GM19025 (cell line): Measurements from ENCODE around the gene KCTD4.
"Not testable (repeated sequence)": the region's sequence is repeated elsewhere in the genome, so short reads cannot be mapped to it uniquely, and the experiment has no call there.

Experiments used
- ATAC-seq: cut with Tn5 transposase; IDR thresholded peaks from one replicate; pipeline ENCODE4 v1.9.1; 2021; ENCODE audit warnings: mild to moderate bottlenecking, low read depth, moderate library complexity; ENCODE audit not compliant: unreplicated experiment

The KCTD4 gene

GRCh38 chr13:45200701-45201232 is at the start of gene KCTD4:
Gene KCTD4, minus strand, starts transcription at chr13:45201045. Its CDS starts 6,478 bp downstream, at chr13:45194567.
- no peak for ATAC-seq

- no peak for ATAC-seq
Observed at GRCh38 chr13:45249662-45250061, 48.8 kb upstream of the KCTD4 start.

- ATAC-seq, result not testable (repeated sequence)
Observed at GRCh38 chr13:45244736-45245135, 43.9 kb upstream of the KCTD4 start.

DNA sequence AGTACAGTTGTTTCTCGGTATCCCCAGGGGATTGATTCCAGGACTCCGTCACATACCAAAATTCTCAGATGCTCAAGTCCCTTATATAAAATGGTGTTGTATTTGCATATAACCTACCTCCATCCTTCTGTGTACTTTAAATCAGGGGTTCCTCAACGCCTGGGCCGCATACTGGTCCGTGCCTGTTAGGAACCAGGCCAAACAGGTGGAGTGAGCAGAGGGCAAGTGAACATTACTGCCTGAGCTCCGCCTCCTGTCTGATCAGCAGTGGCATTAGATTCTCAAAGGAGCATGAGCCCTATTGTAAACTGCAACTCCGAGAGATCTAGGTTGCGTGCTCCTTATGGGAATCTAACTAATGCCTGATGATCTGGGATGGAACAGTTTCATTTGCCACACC is 42.2 kb upstream of the KCTD4 start:
- ATAC-seq, result no peak

DNA sequence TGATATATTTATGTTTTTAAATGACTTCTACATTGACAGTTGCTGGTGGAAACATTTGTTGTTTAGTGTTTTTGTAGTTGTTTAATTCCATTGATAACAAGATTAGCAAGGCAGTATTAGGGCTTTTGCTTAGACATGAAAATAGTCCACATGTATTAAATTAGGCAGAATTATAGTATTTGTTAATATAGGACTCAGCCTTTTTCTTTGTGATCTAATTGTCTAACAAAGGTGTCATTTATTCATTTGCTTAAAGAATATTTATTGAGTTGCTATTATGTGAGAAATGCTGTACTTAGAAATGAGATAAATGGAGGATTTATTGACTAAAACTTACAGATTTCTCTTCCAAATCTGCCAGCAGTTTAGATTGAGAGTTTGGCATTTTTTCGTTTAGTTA is 41.7 kb upstream of the KCTD4 start:
- ATAC-seq, result no peak

- ATAC-seq, result no peak
Observed at GRCh38 chr13:45242070-45242469, 41.2 kb upstream of the KCTD4 start.

- ATAC-seq, result no peak
Observed at GRCh38 chr13:45240143-45240542, 39.3 kb upstream of the KCTD4 start.

- ATAC-seq, result no peak
Observed at GRCh38 chr13:45238945-45239795, 38.3 kb upstream of the KCTD4 start.

DNA sequence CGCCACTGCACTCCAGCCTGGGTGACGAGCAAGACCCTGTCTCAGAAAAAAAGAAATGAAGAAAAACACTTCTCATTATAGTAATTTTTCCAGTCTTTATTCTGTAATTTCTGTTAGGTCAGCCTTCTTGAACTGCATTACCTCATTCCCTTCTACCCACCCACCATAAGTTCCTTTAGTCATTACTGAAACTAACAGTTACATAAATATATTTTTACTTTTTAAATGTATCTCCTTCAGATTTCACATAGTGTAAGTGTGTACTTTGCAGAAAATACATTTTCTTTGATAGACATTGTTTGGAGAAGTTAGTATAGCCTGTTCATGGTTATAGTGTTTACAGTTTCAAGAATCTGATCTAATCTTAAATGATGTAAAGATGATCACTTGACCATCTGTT is 31.7 kb upstream of the KCTD4 start:
- no peak for ATAC-seq

GRCh38 chr13:45231722-45232121 is 30.9 kb upstream of the KCTD4 start:
- no peak for ATAC-seq

- ATAC-seq, result no peak
Observed at GRCh38 chr13:45231305-45231704, 30.5 kb upstream of the KCTD4 start.

DNA sequence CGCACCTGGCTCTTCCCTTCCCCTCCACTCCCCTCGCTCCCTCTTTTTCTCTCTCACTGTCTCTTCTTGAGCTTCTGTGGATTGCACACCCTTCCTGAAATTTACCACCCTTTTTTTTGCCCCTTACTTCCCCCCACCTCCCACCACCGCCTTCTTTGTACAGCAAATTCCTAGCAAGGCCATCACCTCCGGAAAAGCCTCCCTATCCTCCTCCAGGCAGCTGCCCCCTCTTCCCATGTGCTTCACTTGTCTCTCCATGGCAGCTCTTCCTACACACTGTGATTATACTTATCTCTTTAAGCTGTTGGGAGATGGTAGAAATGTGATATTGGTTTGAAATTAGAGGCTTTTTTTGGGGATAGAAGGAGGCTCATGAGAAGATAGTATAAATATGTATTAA is 28.3 kb upstream of the KCTD4 start:
- no peak for ATAC-seq

GRCh38 chr13:45228002-45228401 is 27.2 kb upstream of the KCTD4 start:
- ATAC-seq, result no peak

- ATAC-seq, result no peak
Observed at GRCh38 chr13:45226024-45226423, 25.2 kb upstream of the KCTD4 start.

DNA sequence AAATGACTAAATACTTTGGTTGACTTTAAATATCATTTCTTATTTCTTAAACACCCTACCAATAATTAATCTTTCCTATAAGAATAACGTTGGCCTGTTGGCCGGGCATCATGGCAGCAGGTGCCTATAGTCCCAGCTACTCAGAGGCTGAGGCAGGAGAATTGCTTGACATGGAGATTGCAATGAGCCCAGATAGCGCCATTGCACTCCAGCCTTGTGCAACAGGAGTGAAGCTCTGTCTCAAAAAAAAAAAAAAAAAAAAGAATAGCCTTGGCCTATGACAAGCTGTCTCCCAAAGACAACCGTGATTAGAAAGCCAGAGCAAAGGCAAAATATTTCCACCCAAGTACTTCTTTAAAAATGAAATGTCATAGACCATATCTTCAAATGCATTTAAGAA is 24.5 kb upstream of the KCTD4 start:
- no peak for ATAC-seq

DNA sequence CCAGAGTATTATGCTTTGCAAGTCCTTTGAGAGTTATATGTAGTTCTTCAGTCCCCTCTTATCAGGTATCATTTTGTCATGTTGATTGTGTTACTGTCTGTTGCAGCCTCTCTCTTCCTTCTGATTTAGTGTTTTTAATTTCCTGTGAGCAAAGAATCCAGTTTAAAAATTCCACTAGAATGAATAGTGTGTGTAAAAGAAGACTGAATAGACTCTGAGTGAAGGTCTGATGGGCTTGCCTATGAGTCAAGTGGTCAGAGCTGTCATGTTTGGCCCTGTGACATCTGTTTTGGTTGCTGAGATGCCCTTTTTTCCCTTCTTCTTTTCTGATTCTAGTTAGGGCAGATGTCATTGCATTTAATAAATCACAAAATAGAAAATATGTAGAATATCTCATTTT is 23.3 kb upstream of the KCTD4 start:
- no peak for ATAC-seq

DNA sequence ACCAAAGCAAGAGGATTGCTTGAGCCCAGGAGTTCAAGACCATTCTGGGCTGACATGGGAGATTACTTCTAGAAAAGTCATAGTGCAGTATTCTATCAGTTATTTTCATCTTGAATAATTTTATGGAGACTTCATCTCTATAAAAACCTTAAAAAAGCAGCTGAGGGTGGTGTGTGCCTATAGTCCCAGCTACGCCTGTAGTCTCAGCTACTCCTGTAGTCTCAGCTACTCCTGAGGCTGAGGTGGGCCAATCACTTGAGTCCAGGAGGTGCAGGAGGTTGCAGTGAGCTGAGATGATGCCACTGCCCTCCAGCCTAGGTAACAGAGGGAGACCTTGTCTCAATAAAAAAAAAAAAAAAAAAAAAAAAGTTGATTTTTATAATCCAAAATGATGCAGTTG is 22.1 kb upstream of the KCTD4 start:
- ATAC-seq, result no peak

GRCh38 chr13:45222516-45222915 is 21.7 kb upstream of the KCTD4 start:
- ATAC-seq, result no peak

GRCh38 chr13:45220403-45220802 is 19.6 kb upstream of the KCTD4 start:
- ATAC-seq, result no peak

DNA sequence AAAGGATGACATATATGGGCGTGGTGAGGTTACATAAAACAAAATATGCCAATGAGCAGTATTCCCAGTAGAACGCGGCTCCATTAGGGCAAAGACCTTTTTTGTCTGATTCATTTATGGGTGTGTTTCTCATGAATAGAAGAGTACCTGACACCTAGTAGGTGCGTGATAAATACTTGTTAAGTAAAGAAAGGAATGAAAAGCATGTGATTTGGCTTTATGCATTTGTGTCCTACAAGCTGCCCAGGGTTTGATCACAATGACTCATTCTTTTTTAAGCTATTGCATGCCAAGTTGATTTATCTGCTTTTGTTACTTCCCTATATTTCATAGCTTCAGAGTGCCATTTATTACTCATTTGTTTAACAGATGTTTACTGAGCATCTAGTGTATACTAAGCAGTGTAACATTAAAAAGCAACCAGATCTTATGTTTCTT is 19.1 kb upstream of the KCTD4 start:
- no peak for ATAC-seq

DNA sequence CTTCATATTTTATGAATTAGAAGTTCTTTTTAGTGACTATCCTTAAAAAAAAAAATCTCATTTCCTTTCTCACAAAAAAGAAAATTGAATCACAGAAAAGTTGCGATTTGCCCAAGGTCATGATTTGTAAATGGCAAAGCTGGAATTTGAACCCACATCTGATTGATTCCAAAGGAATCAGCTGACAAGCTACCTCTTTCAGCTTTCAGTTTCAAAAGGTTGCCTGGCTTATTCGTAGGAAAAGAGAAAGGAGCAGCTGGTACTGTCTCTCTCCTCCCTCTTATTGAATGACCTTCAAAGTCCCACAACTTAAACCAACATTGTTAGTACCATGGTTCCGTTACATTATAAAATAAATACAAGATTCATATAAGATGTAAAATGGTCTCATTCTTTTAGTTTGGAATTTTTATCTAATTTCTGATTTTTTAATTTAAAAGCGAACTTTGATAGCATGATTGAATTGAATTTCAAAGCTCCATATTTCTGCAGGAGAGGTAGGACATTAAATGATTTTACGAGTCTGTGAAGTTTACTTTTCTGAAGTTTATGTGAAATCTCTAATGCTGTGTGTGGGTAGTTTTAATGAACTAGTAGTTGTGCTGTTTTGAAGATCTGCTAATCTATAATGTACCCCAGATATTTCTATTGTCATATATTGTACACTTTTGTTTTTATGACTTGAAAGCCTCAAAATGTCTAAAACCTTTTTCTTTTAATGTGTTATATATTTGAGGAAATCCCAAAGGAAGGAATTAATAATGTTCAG is 18.5 kb upstream of the KCTD4 start:
- ATAC-seq, result no peak
